ENCODE results near the gene CHRNG. TPM values are rescaled to one million over a fixed set of nuclear protein-coding genes. Genes with fewer than 3 reads are reported as not detected.

CHRNG gene
- polyA plus RNA-seq, 1 donor from 2014 or later: not detected

DNA sequence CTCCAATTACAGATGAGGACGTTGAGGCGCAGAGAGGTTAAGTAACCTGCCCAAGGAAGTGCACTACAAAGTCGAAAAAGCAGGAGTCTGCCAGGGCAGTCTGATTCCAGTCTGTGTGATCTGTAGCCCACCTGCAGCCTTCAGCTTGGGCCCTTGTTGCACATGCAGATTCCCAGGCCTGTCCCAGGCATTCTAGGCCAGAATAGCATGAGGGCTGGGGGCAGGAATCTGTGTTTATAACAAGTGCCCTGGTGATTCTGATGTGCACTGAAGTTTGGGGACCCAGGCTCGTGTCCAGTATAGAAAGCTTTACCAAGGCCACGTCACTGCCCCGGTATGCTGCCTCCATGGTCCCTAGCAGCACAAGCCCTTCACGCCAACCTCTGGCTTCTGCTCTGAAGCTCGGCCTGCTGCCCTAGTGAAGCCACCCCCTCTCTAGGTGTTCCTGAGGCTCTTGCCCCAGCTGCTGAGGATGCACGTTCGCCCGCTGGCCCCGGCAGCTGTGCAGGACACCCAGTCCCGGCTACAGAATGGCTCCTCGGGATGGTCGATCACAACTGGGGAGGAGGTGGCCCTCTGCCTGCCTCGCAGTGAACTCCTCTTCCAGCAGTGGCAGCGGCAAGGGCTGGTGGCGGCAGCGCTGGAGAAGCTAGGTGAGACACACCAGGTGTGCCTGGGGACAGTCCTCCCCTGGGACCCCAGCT, 4.6 kb downstream of the CHRNG start:
- Histone ChIP-seq H3K36me3 (ENCODE audit: insufficient read depth, low read length) (peaks cover 16% of the 10 kb centered on the region), H3K9ac (ENCODE audit: low read length) (no peak overlapping the region), H3K4me2 (ENCODE audit: low read length) (no peak overlapping the region), H3K27me3 (ENCODE audit: insufficient read depth, low read depth, low read length) (no peaks in the 10 kb centered on the region), H3F3A (ENCODE audit: insufficient read depth, low read length, poor library complexity, severe bottlenecking) (no peaks in the 10 kb centered on the region), H3K27ac (ENCODE audit: low read length) (no peak overlapping the region), H3K9me3 (ENCODE audit: low read length) (no peaks in the 10 kb centered on the region), H3K9me2 (ENCODE audit: insufficient read depth, low read length) (no peaks in the 10 kb centered on the region), H3K4me3 (ENCODE audit: low read length) (no peak overlapping the region), H4K20me1 (ENCODE audit: insufficient read depth) (no peaks in the 10 kb centered on the region), H2AFZ (ENCODE audit: low read depth, low read length) (no peak overlapping the region), H3K79me2 (replicated peaks; ENCODE audit: insufficient read depth, low read length) (peaks cover 14% of the 10 kb centered on the region)
- no peak for TF ChIP-seq MXI1 (conservative IDR thresholded peaks at IDR 0.05; ENCODE audit: poor library complexity, severe bottlenecking)
- TF ChIP-seq SMC3 (conservative IDR thresholded peaks at IDR 0.05; ENCODE audit: poor library complexity): no peak
- no peak for TF ChIP-seq EZH2 (IDR thresholded peaks at IDR 0.05; ENCODE audit: borderline replicate concordance, insufficient read depth, low read length, poor library complexity, severe bottlenecking)
- TF ChIP-seq EP300 (conservative IDR thresholded peaks at IDR 0.05; ENCODE audit: poor library complexity, severe bottlenecking): no peak
- TF ChIP-seq REST (IDR thresholded peaks at IDR 0.05; ENCODE audit: borderline replicate concordance): no peak
- no peak for TF ChIP-seq CTCF (IDR thresholded peaks at IDR 0.05; ENCODE audit: poor library complexity, severe bottlenecking)
- TF ChIP-seq POLR2AphosphoS5 (IDR thresholded peaks at IDR 0.05): no peak
- no peak for TF ChIP-seq TAF1 (IDR thresholded peaks at IDR 0.05; ENCODE audit: low read depth)
- TF ChIP-seq RAD21 (conservative IDR thresholded peaks at IDR 0.05): no peak

DNA sequence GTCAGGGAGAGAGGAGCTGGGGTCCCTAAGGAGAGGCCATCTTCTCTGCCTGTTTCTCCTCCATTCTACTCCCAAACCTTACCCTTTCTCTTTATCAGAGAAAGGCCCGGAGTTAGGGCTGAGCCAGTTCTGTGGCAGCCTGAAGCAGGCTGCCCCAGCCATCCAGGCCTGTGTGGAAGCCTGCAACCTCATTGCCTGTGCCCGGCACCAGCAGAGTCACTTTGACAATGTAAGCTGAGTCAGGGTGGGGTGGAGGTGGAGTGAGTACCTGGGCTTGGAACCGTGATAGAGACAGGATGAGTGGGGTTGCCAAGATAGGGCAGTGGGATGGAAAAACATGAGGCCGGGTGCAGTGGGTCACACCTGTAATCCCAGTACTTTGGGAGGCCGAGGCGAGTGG, 5.2 kb downstream of the CHRNG start:
- Histone ChIP-seq H3K9ac (ENCODE audit: low read length) (no peak overlapping the region), H3F3A (ENCODE audit: insufficient read depth, low read length, poor library complexity, severe bottlenecking) (no peaks in the 10 kb centered on the region), H3K9me2 (ENCODE audit: insufficient read depth, low read length) (no peaks in the 10 kb centered on the region), H3K4me2 (ENCODE audit: low read length) (no peak overlapping the region), H3K79me2 (replicated peaks; ENCODE audit: insufficient read depth, low read length) (peaks cover 14% of the 10 kb centered on the region), H3K9me3 (ENCODE audit: low read length) (no peaks in the 10 kb centered on the region), H3K36me3 (ENCODE audit: insufficient read depth, low read length) (peaks cover 16% of the 10 kb centered on the region), H3K27me3 (ENCODE audit: insufficient read depth, low read depth, low read length) (no peaks in the 10 kb centered on the region), H2AFZ (ENCODE audit: low read depth, low read length) (no peak overlapping the region), H3K4me3 (ENCODE audit: low read length) (no peak overlapping the region), H4K20me1 (ENCODE audit: insufficient read depth) (no peaks in the 10 kb centered on the region), H3K27ac (ENCODE audit: low read length) (no peak overlapping the region)
- no peak for TF ChIP-seq RAD21 (conservative IDR thresholded peaks at IDR 0.05)
- no peak for TF ChIP-seq POLR2AphosphoS5 (IDR thresholded peaks at IDR 0.05)

Measured in neural cell (in vitro differentiated cells).